Keratinocyte (primary cell): ENCODE measurements around the gene PCK2.

ENCODE experiments used
- CTCF ChIP-seq, 3 experiments: IDR thresholded peaks in 1 of 3; conservative IDR thresholded peaks in 1 of 3; optimal IDR thresholded peaks in 1 of 3; 2 replicates in 2 of 3; 3 replicates in 1 of 3; pipeline versions ENCODE3 to v1.5.1; 2011; ENCODE audit warnings: low read length in 3 of 3, mild to moderate bottlenecking in 3 of 3, moderate library complexity in 2 of 3, control low read depth in 1 of 3, inconsistent platforms in 1 of 3; ENCODE audit not compliant: insufficient read depth in 2 of 3; ENCODE audit errors: extremely low read depth in 1 of 3
- EZH2 ChIP-seq: IDR thresholded peaks from one replicate; pipeline ENCODE4 v1.6.1; 2012; ENCODE audit warnings: inconsistent platforms, mild to moderate bottlenecking, low read length, moderate library complexity

- TF ChIP-seq CTCF (optimal IDR thresholded peaks at IDR 0.05 in 1 of 3, IDR thresholded peaks at IDR 0.05 in 1 of 3, conservative IDR thresholded peaks at IDR 0.05 in 1 of 3; ENCODE audit: extremely low read depth in 1 of 3, insufficient read depth in 2 of 3, low read length in 3 of 3) = no peak
- TF ChIP-seq EZH2 = no peak
Observed at GRCh38 chr14:24089890-24090289, 4.2 kb upstream of the PCK2 start.
